ENCODE results near the gene OR51I1.

DNA sequence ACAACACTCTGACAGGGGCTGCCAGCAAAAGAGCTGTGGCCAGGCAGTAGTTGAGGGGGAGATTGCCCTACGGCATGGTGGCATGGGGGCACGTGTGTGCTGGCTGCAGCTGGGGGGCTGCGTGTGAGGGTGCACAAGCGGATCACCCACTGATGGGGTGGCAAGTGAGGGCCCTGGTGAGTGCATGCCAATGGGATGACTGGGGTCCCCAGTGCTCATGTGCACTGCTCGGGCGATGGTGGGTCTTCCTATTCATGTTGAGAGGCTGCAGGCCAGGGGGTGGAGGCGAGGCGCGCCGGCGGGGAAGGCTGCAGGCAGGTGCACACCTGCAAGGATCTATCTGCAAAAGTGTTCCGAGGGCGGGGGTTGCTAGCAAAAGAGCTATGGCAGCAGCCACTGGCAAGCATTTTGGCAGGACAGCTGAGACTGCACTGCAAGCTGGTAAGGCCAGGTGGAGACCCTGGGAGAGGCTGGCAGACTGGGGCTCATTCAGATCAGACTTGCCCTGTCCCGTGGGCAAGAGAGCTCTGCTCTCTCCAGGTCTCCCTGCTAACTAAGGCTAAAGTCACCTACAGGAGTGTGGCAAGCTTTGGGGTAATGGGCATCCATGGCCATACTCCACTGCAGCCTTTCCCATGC is 19.8 kb upstream of the OR51I1 start:
- TF ChIP-seq, protein P1, sequence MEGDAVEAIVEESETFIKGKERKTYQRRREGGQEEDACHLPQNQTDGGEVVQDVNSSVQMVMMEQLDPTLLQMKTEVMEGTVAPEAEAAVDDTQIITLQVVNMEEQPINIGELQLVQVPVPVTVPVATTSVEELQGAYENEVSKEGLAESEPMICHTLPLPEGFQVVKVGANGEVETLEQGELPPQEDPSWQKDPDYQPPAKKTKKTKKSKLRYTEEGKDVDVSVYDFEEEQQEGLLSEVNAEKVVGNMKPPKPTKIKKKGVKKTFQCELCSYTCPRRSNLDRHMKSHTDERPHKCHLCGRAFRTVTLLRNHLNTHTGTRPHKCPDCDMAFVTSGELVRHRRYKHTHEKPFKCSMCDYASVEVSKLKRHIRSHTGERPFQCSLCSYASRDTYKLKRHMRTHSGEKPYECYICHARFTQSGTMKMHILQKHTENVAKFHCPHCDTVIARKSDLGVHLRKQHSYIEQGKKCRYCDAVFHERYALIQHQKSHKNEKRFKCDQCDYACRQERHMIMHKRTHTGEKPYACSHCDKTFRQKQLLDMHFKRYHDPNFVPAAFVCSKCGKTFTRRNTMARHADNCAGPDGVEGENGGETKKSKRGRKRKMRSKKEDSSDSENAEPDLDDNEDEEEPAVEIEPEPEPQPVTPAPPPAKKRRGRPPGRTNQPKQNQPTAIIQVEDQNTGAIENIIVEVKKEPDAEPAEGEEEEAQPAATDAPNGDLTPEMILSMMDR (conservative IDR thresholded peaks at IDR 0.05 in 1 of 2, IDR thresholded peaks at IDR 0.05 in 1 of 2; ENCODE audit: low read depth in 1 of 2, low read length in 2 of 2) = no peak
- no peak for TF ChIP-seq EZH2 (IDR thresholded peaks at IDR 0.05; ENCODE audit: low read length, missing control alignments)

All from fibroblast of lung (primary cell).